Measurements from ENCODE around the gene SPACA1.

Gene SPACA1

GRCh38 chr6:88024696-88025095 is 22.9 kb upstream of the SPACA1 start:
- H3K4me1 ChIP-seq (ENCODE audit: control insufficient read depth in 1 of 2, insufficient read depth in 2 of 2, low read length in 2 of 2), result no peaks in the 10 kb centered on the region
- H3K27ac ChIP-seq (ENCODE audit: low read depth, low read length), result no peak overlapping the region
- no peaks in the 10 kb centered on the region for H3K36me3 ChIP-seq (ENCODE audit: control insufficient read depth in 1 of 2, insufficient read depth in 2 of 2, low read length in 2 of 2)
- no peak overlapping the region for H3K9ac ChIP-seq (ENCODE audit: low read depth in 1 of 2, low read length in 2 of 2)
- peaks cover 4 to 11% of the 10 kb centered on the region in 2 donors for H3K9me3 ChIP-seq (ENCODE audit: control insufficient read depth in 1 of 2, low read length in 2 of 2)
- no peaks in the 10 kb centered on the region for H3K27me3 ChIP-seq (ENCODE audit: control insufficient read depth in 1 of 2, insufficient read depth in 2 of 2, low read length in 2 of 2)
- H3K4me3 ChIP-seq (ENCODE audit: low read depth in 1 of 2, low read length in 2 of 2), result no peak overlapping the region

GRCh38 chr6:88031550-88031949 is 16.1 kb upstream of the SPACA1 start:
- Histone ChIP-seq H3K27me3 (ENCODE audit: control insufficient read depth in 1 of 2, insufficient read depth in 2 of 2, low read length in 2 of 2) (no peaks in the 10 kb centered on the region), H3K36me3 (ENCODE audit: control insufficient read depth in 1 of 2, insufficient read depth in 2 of 2, low read length in 2 of 2) (no peaks in the 10 kb centered on the region), H3K4me1 (ENCODE audit: control insufficient read depth in 1 of 2, insufficient read depth in 2 of 2, low read length in 2 of 2) (no peaks in the 10 kb centered on the region), H3K9ac (ENCODE audit: low read depth in 1 of 2, low read length in 2 of 2) (no peak overlapping the region), H3K27ac (ENCODE audit: low read depth, low read length) (no peak overlapping the region), H3K9me3 (ENCODE audit: control insufficient read depth in 1 of 2, low read length in 2 of 2) (peaks cover 23 to 25% of the 10 kb centered on the region in 2 donors), H3K4me3 (ENCODE audit: low read depth in 1 of 2, low read length in 2 of 2) (no peak overlapping the region)

GRCh38 chr6:88044530-88044929 is 3.1 kb upstream of the SPACA1 start:
- no peaks in the 10 kb centered on the region for H3K36me3 ChIP-seq (ENCODE audit: control insufficient read depth in 1 of 2, insufficient read depth in 2 of 2, low read length in 2 of 2)
- H3K27ac ChIP-seq (ENCODE audit: low read depth, low read length), result no peak overlapping the region
- H3K27me3 ChIP-seq (ENCODE audit: control insufficient read depth in 1 of 2, insufficient read depth in 2 of 2, low read length in 2 of 2), result no peaks in the 10 kb centered on the region

GRCh38 chr6:88045521-88046136 is 2.0 kb upstream of the SPACA1 start:
- Histone ChIP-seq H3K27ac (ENCODE audit: low read depth, low read length) (no peak overlapping the region), H3K27me3 (ENCODE audit: control insufficient read depth in 1 of 2, insufficient read depth in 2 of 2, low read length in 2 of 2) (no peaks in the 10 kb centered on the region), H3K4me1 (ENCODE audit: control insufficient read depth in 1 of 2, insufficient read depth in 2 of 2, low read length in 2 of 2) (no peaks in the 10 kb centered on the region), H3K9me3 (ENCODE audit: control insufficient read depth in 1 of 2, low read length in 2 of 2) (no peaks in the 10 kb centered on the region), H3K4me3 (ENCODE audit: low read depth in 1 of 2, low read length in 2 of 2) (no peak overlapping the region), H3K36me3 (ENCODE audit: control insufficient read depth in 1 of 2, insufficient read depth in 2 of 2, low read length in 2 of 2) (no peaks in the 10 kb centered on the region), H3K9ac (ENCODE audit: low read depth in 1 of 2, low read length in 2 of 2) (no peak overlapping the region)

More at GRCh38 chr6:88044530-88044929, 3.1 kb upstream of the SPACA1 start:
- H3K4me3 ChIP-seq (ENCODE audit: low read depth in 1 of 2, low read length in 2 of 2), result no peak overlapping the region
- H3K9me3 ChIP-seq (ENCODE audit: control insufficient read depth in 1 of 2, low read length in 2 of 2), result no peaks in the 10 kb centered on the region
- H3K9ac ChIP-seq (ENCODE audit: low read depth in 1 of 2, low read length in 2 of 2), result no peak overlapping the region
- no peaks in the 10 kb centered on the region for H3K4me1 ChIP-seq (ENCODE audit: control insufficient read depth in 1 of 2, insufficient read depth in 2 of 2, low read length in 2 of 2)

- H3K27me3 ChIP-seq (ENCODE audit: control insufficient read depth in 1 of 2, insufficient read depth in 2 of 2, low read length in 2 of 2), result no peaks in the 10 kb centered on the region
- no peaks in the 10 kb centered on the region for H3K4me1 ChIP-seq (ENCODE audit: control insufficient read depth in 1 of 2, insufficient read depth in 2 of 2, low read length in 2 of 2)
- no peak overlapping the region for H3K4me3 ChIP-seq (ENCODE audit: low read depth in 1 of 2, low read length in 2 of 2)
- H3K36me3 ChIP-seq (ENCODE audit: control insufficient read depth in 1 of 2, insufficient read depth in 2 of 2, low read length in 2 of 2), result no peaks in the 10 kb centered on the region
- no peaks in the 10 kb centered on the region for H3K9me3 ChIP-seq (ENCODE audit: control insufficient read depth in 1 of 2, low read length in 2 of 2)
- no peak overlapping the region for H3K27ac ChIP-seq (ENCODE audit: low read depth, low read length)
- no peak overlapping the region for H3K9ac ChIP-seq (ENCODE audit: low read depth in 1 of 2, low read length in 2 of 2)
Measured at GRCh38 chr6:88048578-88048977, 937 bp downstream of the SPACA1 start.

- Histone ChIP-seq H3K9me3 (ENCODE audit: control insufficient read depth in 1 of 2, low read length in 2 of 2) (no peaks in the 10 kb centered on the region), H3K4me1 (ENCODE audit: control insufficient read depth in 1 of 2, insufficient read depth in 2 of 2, low read length in 2 of 2) (no peaks in the 10 kb centered on the region), H3K9ac (ENCODE audit: low read depth in 1 of 2, low read length in 2 of 2) (no peak overlapping the region), H3K27ac (ENCODE audit: low read depth, low read length) (no peak overlapping the region), H3K27me3 (ENCODE audit: control insufficient read depth in 1 of 2, insufficient read depth in 2 of 2, low read length in 2 of 2) (no peaks in the 10 kb centered on the region), H3K36me3 (ENCODE audit: control insufficient read depth in 1 of 2, insufficient read depth in 2 of 2, low read length in 2 of 2) (no peaks in the 10 kb centered on the region), H3K4me3 (ENCODE audit: low read depth in 1 of 2, low read length in 2 of 2) (no peak overlapping the region)
Measured at GRCh38 chr6:88050140-88050818, 2.6 kb downstream of the SPACA1 start.

GRCh38 chr6:88059191-88059590 is 11.6 kb downstream of the SPACA1 start:
- H3K36me3 ChIP-seq (ENCODE audit: control insufficient read depth in 1 of 2, insufficient read depth in 2 of 2, low read length in 2 of 2), result no peaks in the 10 kb centered on the region
- no peak overlapping the region for H3K9ac ChIP-seq (ENCODE audit: low read depth in 1 of 2, low read length in 2 of 2)
- H3K27ac ChIP-seq (ENCODE audit: low read depth, low read length), result no peak overlapping the region
- no peak overlapping the region for H3K4me3 ChIP-seq (ENCODE audit: low read depth in 1 of 2, low read length in 2 of 2)
- H3K9me3 ChIP-seq (ENCODE audit: control insufficient read depth in 1 of 2, low read length in 2 of 2), result no peaks in the 10 kb centered on the region
- no peaks in the 10 kb centered on the region for H3K4me1 ChIP-seq (ENCODE audit: control insufficient read depth in 1 of 2, insufficient read depth in 2 of 2, low read length in 2 of 2)
- H3K27me3 ChIP-seq (ENCODE audit: control insufficient read depth in 1 of 2, insufficient read depth in 2 of 2, low read length in 2 of 2), result no peaks in the 10 kb centered on the region

- no peak overlapping the region for H3K27ac ChIP-seq (ENCODE audit: low read depth, low read length)
- H3K9ac ChIP-seq (ENCODE audit: low read depth in 1 of 2, low read length in 2 of 2), result no peak overlapping the region
- H3K4me3 ChIP-seq (ENCODE audit: low read depth in 1 of 2, low read length in 2 of 2), result no peak overlapping the region
- no peaks in the 10 kb centered on the region for H3K27me3 ChIP-seq (ENCODE audit: control insufficient read depth in 1 of 2, insufficient read depth in 2 of 2, low read length in 2 of 2)
- H3K36me3 ChIP-seq (ENCODE audit: control insufficient read depth in 1 of 2, insufficient read depth in 2 of 2, low read length in 2 of 2), result no peaks in the 10 kb centered on the region
- H3K4me1 ChIP-seq (ENCODE audit: control insufficient read depth in 1 of 2, insufficient read depth in 2 of 2, low read length in 2 of 2), result no peaks in the 10 kb centered on the region
- H3K9me3 ChIP-seq (ENCODE audit: control insufficient read depth in 1 of 2, low read length in 2 of 2), result no peaks in the 10 kb centered on the region
Measured at GRCh38 chr6:88062376-88062775, 14.7 kb downstream of the SPACA1 start.

GRCh38 chr6:88072462-88072861 is 24.8 kb downstream of the SPACA1 start:
- Histone ChIP-seq H3K27me3 (ENCODE audit: control insufficient read depth in 1 of 2, insufficient read depth in 2 of 2, low read length in 2 of 2) (no peaks in the 10 kb centered on the region), H3K4me3 (ENCODE audit: low read depth in 1 of 2, low read length in 2 of 2) (no peak overlapping the region), H3K36me3 (ENCODE audit: control insufficient read depth in 1 of 2, insufficient read depth in 2 of 2, low read length in 2 of 2) (no peaks in the 10 kb centered on the region), H3K27ac (ENCODE audit: low read depth, low read length) (no peak overlapping the region), H3K4me1 (ENCODE audit: control insufficient read depth in 1 of 2, insufficient read depth in 2 of 2, low read length in 2 of 2) (no peaks in the 10 kb centered on the region), H3K9me3 (ENCODE audit: control insufficient read depth in 1 of 2, low read length in 2 of 2) (no peaks in the 10 kb centered on the region), H3K9ac (ENCODE audit: low read depth in 1 of 2, low read length in 2 of 2) (no peak overlapping the region)

- Histone ChIP-seq H3K27me3 (ENCODE audit: control insufficient read depth in 1 of 2, insufficient read depth in 2 of 2, low read length in 2 of 2) (no peaks in the 10 kb centered on the region), H3K27ac (ENCODE audit: low read depth, low read length) (no peak overlapping the region), H3K36me3 (ENCODE audit: control insufficient read depth in 1 of 2, insufficient read depth in 2 of 2, low read length in 2 of 2) (no peaks in the 10 kb centered on the region), H3K9ac (ENCODE audit: low read depth in 1 of 2, low read length in 2 of 2) (no peak overlapping the region), H3K9me3 (ENCODE audit: control insufficient read depth in 1 of 2, low read length in 2 of 2) (no peaks in the 10 kb centered on the region), H3K4me1 (ENCODE audit: control insufficient read depth in 1 of 2, insufficient read depth in 2 of 2, low read length in 2 of 2) (no peaks in the 10 kb centered on the region), H3K4me3 (ENCODE audit: low read depth in 1 of 2, low read length in 2 of 2) (no peak overlapping the region)
Measured at GRCh38 chr6:88074791-88075190, 27.1 kb downstream of the SPACA1 start.

All from duodenal mucosa (tissue), 2 donors.